Stimulated activated effector memory CD8-positive, alpha-beta T cell treated with anti-CD3 and anti-CD28 coated beads, Interleukin-12 subunit alpha, Interleukin-12 subunit beta, amount 100 ng/mL, for 72 hours (primary cell): ENCODE results near the gene PKNOX2.

Experiments used
- ATAC-seq: fragments of 150-1000 bp; cut with Tn5 transposase; 2 replicates; pipeline ENCODE4 v1.10.0; 2021
- DNase-seq, 2 donors: peaks; one replicate each; pipeline ENCODE4 v3.0.0; 2021 to 2022; ENCODE audit warnings: low spot score in 2 of 2
- H3K27ac Mint-ChIP-seq: one replicate; pipeline ENCODE4 v1.8.0; 2022; ENCODE audit warnings: mild to moderate bottlenecking, mixed read lengths
- H3K36me3 Mint-ChIP-seq: one replicate; pipeline ENCODE4 v1.8.0; 2022; ENCODE audit warnings: mild to moderate bottlenecking, mixed read lengths
- H3K4me1 Mint-ChIP-seq: one replicate; pipeline ENCODE4 v1.8.0; 2022; ENCODE audit warnings: mixed read lengths
- H3K4me3 Mint-ChIP-seq: one replicate; pipeline ENCODE4 v1.8.0; 2022; ENCODE audit warnings: mild to moderate bottlenecking, mixed read lengths
- H3K9me3 Mint-ChIP-seq: one replicate; pipeline ENCODE4 v1.8.0; 2022; ENCODE audit warnings: mixed read lengths

Gene PKNOX2

DNA sequence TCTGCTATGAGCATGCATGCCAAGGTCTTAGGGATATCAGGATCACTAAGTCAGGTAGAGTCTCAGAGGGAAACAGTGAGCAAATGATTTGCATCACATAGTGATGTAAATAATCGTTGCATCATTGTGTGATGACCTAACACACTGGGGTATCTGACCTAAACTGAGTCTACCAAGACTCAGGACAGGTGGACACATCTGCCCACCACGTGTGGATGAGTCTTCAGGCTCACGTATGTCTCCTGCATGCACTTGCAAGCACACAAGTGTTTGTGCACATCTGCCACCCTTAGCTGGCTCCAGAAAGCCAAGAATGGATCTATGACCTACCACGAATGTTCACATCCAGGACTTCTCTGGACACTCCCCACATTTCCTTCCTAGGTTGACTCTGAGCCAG is 220.3 kb downstream of the PKNOX2 start:
- Mint-ChIP-seq H3K27ac (no peak overlapping the region), H3K36me3 (no peaks in the 10 kb centered on the region), H3K4me3 (no peak overlapping the region), H3K4me1 (no peaks in the 10 kb centered on the region), H3K9me3 (no peaks in the 10 kb centered on the region)
- DNase-seq (no peak), ATAC-seq (no peak)

GRCh38 chr11:125387901-125388300 is 223.3 kb downstream of the PKNOX2 start:
- Mint-ChIP-seq H3K9me3 (no peaks in the 10 kb centered on the region), H3K4me1 (no peaks in the 10 kb centered on the region), H3K36me3 (no peaks in the 10 kb centered on the region), H3K27ac (no peak overlapping the region), H3K4me3 (no peak overlapping the region)
- ATAC-seq, result no peak
- no peak for DNase-seq

- DNase-seq (no peak), ATAC-seq (no peak)
- Mint-ChIP-seq H3K27ac (no peak overlapping the region), H3K4me3 (no peak overlapping the region), H3K4me1 (no peaks in the 10 kb centered on the region), H3K36me3 (no peaks in the 10 kb centered on the region), H3K9me3 (no peaks in the 10 kb centered on the region)
Measured at GRCh38 chr11:125388611-125389010, 224.1 kb downstream of the PKNOX2 start.

- Mint-ChIP-seq H3K4me1 (no peaks in the 10 kb centered on the region), H3K27ac (no peak overlapping the region), H3K9me3 (no peaks in the 10 kb centered on the region), H3K4me3 (no peak overlapping the region), H3K36me3 (no peaks in the 10 kb centered on the region)
- DNase-seq (no peak), ATAC-seq (no peak)
Measured at GRCh38 chr11:125389339-125390166, 225.0 kb downstream of the PKNOX2 start.

DNA sequence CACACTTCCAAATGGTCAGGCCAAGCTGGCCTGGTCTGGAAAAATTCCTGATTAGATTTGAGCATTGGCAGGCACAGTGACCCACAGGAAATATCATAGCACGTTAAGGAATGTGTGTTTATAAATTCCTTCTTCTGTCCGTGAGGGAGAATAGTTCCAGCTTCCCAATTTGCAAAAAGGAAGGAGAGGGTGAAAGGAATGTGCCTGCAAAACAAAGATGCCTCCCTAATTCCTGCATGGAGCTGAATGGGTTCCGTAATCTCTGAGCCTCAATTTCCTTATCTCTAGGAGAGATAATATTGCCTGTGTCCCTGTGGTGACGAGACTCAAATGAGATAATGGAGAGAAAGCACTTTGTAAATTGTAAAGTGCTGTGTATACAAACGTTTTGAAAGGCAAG is 226.4 kb downstream of the PKNOX2 start:
- Mint-ChIP-seq H3K4me3 (no peak overlapping the region), H3K9me3 (no peaks in the 10 kb centered on the region), H3K27ac (no peak overlapping the region), H3K4me1 (no peaks in the 10 kb centered on the region), H3K36me3 (no peaks in the 10 kb centered on the region)
- DNase-seq (no peak), ATAC-seq (no peak)

GRCh38 chr11:125393331-125393730 is 228.8 kb downstream of the PKNOX2 start:
- ATAC-seq (no peak), DNase-seq (no peak)
- Mint-ChIP-seq H3K4me3 (no peak overlapping the region), H3K36me3 (no peaks in the 10 kb centered on the region), H3K27ac (no peak overlapping the region), H3K4me1 (no peaks in the 10 kb centered on the region), H3K9me3 (no peaks in the 10 kb centered on the region)

DNA sequence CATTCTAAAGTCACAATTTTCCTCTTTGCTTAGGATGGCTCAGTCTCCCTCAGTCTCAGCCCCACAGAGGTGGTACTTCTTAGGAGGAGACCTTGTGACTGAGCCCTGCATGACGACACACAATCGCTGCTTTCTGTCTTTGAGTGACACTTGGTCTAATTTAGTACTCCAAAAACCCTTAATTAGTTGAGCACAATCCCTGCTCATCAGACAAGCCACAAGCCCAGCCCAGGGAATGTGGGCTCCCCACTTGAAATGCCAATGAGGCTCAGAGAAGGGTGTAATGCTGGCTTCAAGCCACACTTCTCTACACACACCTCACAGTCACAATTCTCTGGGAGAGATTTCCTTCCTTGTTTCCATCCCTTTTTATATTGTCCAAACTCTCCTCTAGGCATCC is 229.7 kb downstream of the PKNOX2 start:
- Mint-ChIP-seq H3K9me3 (no peaks in the 10 kb centered on the region), H3K36me3 (no peaks in the 10 kb centered on the region), H3K27ac (no peak overlapping the region), H3K4me3 (no peak overlapping the region), H3K4me1 (no peaks in the 10 kb centered on the region)
- no peak for ATAC-seq
- DNase-seq, result no peak

GRCh38 chr11:125397421-125397820 is 232.9 kb downstream of the PKNOX2 start:
- ATAC-seq (no peak), DNase-seq (no peak)
- Mint-ChIP-seq H3K4me3 (no peak overlapping the region), H3K9me3 (no peaks in the 10 kb centered on the region), H3K27ac (no peak overlapping the region), H3K36me3 (no peaks in the 10 kb centered on the region), H3K4me1 (no peaks in the 10 kb centered on the region)

DNA sequence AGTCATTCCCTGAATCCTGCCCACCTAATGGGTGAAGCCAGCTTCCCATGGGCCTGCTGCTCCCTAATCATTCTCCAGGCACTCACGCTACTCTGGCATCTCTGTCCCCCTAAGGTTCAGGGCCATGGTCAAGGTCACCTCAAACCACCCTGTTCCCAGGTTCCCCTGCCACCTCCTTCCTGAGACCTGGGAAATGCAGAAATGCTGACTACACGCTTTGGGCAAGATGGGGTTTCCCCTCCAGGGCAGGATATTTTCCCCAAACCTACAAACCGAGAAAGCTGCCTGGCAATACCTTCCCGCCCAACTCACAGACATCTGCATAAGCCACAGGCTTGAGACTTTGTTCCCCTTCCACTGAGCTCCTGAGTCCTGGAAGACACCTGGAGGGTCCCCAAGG is 233.9 kb downstream of the PKNOX2 start:
- H3K4me1 Mint-ChIP-seq, result no peaks in the 10 kb centered on the region
- DNase-seq (no peak), ATAC-seq (no peak)
- no peaks in the 10 kb centered on the region for H3K9me3 Mint-ChIP-seq
- H3K36me3 Mint-ChIP-seq, result no peaks in the 10 kb centered on the region
- no peak overlapping the region for H3K4me3 Mint-ChIP-seq
- peak overlapping the region; percentile 15 for H3K27ac Mint-ChIP-seq

- no peaks in the 10 kb centered on the region for H3K9me3 Mint-ChIP-seq
- no peak overlapping the region for H3K4me3 Mint-ChIP-seq
- ATAC-seq (no peak), DNase-seq (no peak)
- no peaks in the 10 kb centered on the region for H3K4me1 Mint-ChIP-seq
- H3K36me3 Mint-ChIP-seq, result no peaks in the 10 kb centered on the region
- H3K27ac Mint-ChIP-seq, result peak overlapping the region; percentile 15
Measured at GRCh38 chr11:125398994-125399640, 234.6 kb downstream of the PKNOX2 start.

- DNase-seq, result no peak
- Mint-ChIP-seq H3K4me3 (no peak overlapping the region), H3K4me1 (peaks cover 5% of the 10 kb centered on the region), H3K9me3 (no peaks in the 10 kb centered on the region), H3K27ac (no peak overlapping the region), H3K36me3 (no peaks in the 10 kb centered on the region)
- no peak for ATAC-seq
Measured at GRCh38 chr11:125399945-125400344, 235.4 kb downstream of the PKNOX2 start.

DNA sequence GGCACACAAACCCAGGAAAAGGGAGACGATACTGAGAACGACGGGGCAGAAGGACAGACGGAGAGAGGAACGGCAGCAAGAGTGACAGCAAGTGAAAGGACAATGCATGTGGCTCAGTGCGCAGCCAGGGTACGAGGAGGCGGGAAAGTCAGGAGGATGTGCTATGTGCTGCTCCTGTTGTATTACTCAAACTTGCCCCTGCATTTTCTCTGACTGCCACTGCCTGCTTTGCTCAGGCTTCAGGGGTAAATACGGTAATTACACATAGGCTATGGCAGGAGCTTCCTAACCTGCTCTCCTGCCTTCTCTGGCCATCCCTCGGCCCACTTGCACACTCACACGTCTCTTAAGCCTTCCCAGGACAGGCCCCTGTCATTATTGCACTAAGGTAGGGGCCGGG is 236.7 kb downstream of the PKNOX2 start:
- H3K9me3 Mint-ChIP-seq, result no peaks in the 10 kb centered on the region
- H3K36me3 Mint-ChIP-seq, result no peaks in the 10 kb centered on the region
- H3K27ac Mint-ChIP-seq, result no peak overlapping the region
- H3K4me3 Mint-ChIP-seq, result no peak overlapping the region
- no peak for DNase-seq
- peaks cover 10% of the 10 kb centered on the region for H3K4me1 Mint-ChIP-seq
- no peak for ATAC-seq

DNA sequence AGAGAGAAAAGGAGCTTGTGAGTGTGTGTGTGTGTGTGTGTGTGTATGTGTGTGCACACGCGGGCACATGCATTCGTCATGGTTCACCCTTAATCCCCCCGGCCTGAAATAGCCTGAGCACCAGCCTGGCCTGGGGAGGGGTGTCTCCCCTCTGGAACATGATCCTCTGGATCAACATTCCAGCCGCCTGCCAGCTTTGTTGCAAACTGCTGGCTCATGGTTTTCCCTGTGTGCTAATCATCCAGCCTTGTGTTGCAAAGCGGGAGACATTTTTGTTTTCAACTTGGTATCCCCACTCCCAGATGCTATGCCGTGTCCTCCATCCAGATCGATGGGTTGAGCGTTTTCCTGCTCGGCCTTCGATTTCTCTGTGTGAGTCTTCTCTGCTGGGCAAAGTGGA is 237.2 kb downstream of the PKNOX2 start:
- peaks cover 10% of the 10 kb centered on the region for H3K4me1 Mint-ChIP-seq
- no peak overlapping the region for H3K4me3 Mint-ChIP-seq
- no peak overlapping the region for H3K27ac Mint-ChIP-seq
- ATAC-seq, result no peak
- no peak for DNase-seq
- no peaks in the 10 kb centered on the region for H3K36me3 Mint-ChIP-seq
- H3K9me3 Mint-ChIP-seq, result no peaks in the 10 kb centered on the region

DNA sequence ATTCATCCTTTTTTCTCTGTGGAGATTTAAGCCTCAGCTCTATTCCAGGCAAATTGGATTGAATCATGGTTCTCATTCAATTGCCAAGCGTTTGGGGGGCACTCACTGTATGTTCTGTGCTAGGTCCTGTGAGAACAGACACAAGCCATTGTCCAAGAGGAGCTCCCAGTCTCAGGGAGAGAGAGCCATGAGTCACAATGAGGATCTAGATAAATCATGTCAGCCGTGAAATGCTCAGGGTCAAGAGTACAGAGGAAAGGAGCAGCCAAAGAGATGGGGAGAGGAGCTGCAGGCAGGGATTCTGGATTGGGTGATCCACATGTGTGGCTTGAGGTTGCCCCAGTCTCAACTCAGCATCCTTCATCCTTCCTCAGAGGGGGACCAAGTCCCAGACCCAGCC is 237.9 kb downstream of the PKNOX2 start:
- no peak for ATAC-seq
- Mint-ChIP-seq H3K36me3 (no peaks in the 10 kb centered on the region), H3K27ac (no peak overlapping the region), H3K9me3 (no peaks in the 10 kb centered on the region), H3K4me1 (peaks cover 10% of the 10 kb centered on the region), H3K4me3 (no peak overlapping the region)
- no peak for DNase-seq

GRCh38 chr11:125404157-125404810 is 239.7 kb downstream of the PKNOX2 start:
- no peak for DNase-seq
- H3K4me3 Mint-ChIP-seq, result no peak overlapping the region

More at GRCh38 chr11:125404157-125404810, 239.7 kb downstream of the PKNOX2 start:
- Mint-ChIP-seq H3K9me3 (no peaks in the 10 kb centered on the region), H3K27ac (no peak overlapping the region), H3K36me3 (no peaks in the 10 kb centered on the region), H3K4me1 (peaks cover 10% of the 10 kb centered on the region)
- ATAC-seq, result no peak
